Osteoblast (primary cell): ENCODE data around the gene GRM7. TPM values are rescaled to one million over a fixed set of nuclear protein-coding genes. Genes with fewer than 3 reads are reported as not detected.

ENCODE experiments used
- DNase-seq: peaks from one replicate; pipeline ENCODE4 v3.0.0; 2011; ENCODE audit warnings: low spot score, mixed read lengths; ENCODE audit not compliant: insufficient read length; ENCODE audit errors: missing footprints
- H2AFZ ChIP-seq: 2 replicates; pipeline ENCODE4 v1.6.0; 2011; ENCODE audit warnings: mild to moderate bottlenecking, low read length
- H3K27ac ChIP-seq: 2 replicates; pipeline ENCODE4 v1.5.1; 2011; ENCODE audit warnings: mild to moderate bottlenecking, low read depth, low read length, moderate library complexity
- H3K27me3 ChIP-seq: 2 replicates; pipeline ENCODE4 v1.6.0; 2012; ENCODE audit warnings: mild to moderate bottlenecking, control low read depth, inconsistent platforms, low read length, moderate library complexity; ENCODE audit not compliant: insufficient read depth
- H3K36me3 ChIP-seq: 2 replicates; pipeline ENCODE4 v1.5.1; 2011; ENCODE audit warnings: mild to moderate bottlenecking, low read length, control low read depth, moderate library complexity; ENCODE audit not compliant: insufficient read depth
- H3K4me1 ChIP-seq: 2 replicates; pipeline ENCODE4 v1.5.1; 2011; ENCODE audit warnings: mild to moderate bottlenecking, low read length, control low read depth, moderate library complexity; ENCODE audit not compliant: insufficient read depth
- H3K4me2 ChIP-seq: 2 replicates; pipeline ENCODE4 v1.6.0; 2011; ENCODE audit warnings: mild to moderate bottlenecking, low read length; ENCODE audit not compliant: insufficient read depth
- H3K4me3 ChIP-seq: fragments of 200-600 bp; sonication (generic); 3 replicates; pipeline ENCODE4 v1.5.1; 2012; ENCODE audit warnings: mild to moderate bottlenecking, low read length, inconsistent platforms; ENCODE audit not compliant: insufficient read depth
- H3K79me2 ChIP-seq: 2 replicates; pipeline ENCODE4 v1.6.0; 2012; ENCODE audit warnings: mild to moderate bottlenecking, low read length, control low read depth, inconsistent platforms; ENCODE audit not compliant: insufficient read depth
- H3K9me3 ChIP-seq: 2 replicates; pipeline ENCODE4 v1.5.1; 2011; ENCODE audit warnings: low read depth, low read length, control low read depth
- H4K20me1 ChIP-seq: 2 replicates; pipeline ENCODE4 v1.6.0; 2012; ENCODE audit warnings: mild to moderate bottlenecking, low read length, control low read depth; ENCODE audit not compliant: insufficient read depth
- total RNA-seq: library from RNA; depleted of rRNA; stranded (reverse); fragments of >200 nt; gene quantifications from 2 replicates; pipeline ENCODE4 v1.2.3, GENCODE V29; 2012
- TF ChIP-seq, protein P1 (sequence below): IDR thresholded peaks from 2 replicates; pipeline ENCODE4 v1.5.1; 2011; ENCODE audit warnings: mild to moderate bottlenecking, low read depth, low read length, moderate library complexity; ENCODE audit errors: extremely low read depth

The GRM7 gene
- total RNA-seq, 1 donor: not detected

DNA sequence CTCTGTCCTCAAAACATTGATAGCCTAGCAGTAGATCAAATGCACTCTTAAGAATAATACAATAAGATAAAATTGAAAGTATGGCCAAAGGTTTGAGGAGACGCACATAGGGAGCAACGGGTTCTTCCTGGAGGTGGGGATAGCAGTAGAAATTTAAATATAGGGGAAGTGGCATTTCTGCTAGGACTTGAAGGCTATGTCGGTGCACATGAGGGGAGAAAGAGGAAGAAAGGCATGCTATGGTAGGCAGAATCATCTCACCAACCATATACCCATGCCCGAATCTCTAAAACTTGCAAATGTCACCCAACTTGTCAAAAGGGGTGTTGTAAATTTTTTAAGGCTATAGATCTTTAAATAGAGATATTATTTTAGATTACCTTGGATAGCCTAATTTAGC is 905.6 kb downstream of the GRM7 start:
- H3K79me2 ChIP-seq: no peaks in the 10 kb centered on the region
- H2AFZ ChIP-seq: no peak overlapping the region
- TF ChIP-seq, protein P1, sequence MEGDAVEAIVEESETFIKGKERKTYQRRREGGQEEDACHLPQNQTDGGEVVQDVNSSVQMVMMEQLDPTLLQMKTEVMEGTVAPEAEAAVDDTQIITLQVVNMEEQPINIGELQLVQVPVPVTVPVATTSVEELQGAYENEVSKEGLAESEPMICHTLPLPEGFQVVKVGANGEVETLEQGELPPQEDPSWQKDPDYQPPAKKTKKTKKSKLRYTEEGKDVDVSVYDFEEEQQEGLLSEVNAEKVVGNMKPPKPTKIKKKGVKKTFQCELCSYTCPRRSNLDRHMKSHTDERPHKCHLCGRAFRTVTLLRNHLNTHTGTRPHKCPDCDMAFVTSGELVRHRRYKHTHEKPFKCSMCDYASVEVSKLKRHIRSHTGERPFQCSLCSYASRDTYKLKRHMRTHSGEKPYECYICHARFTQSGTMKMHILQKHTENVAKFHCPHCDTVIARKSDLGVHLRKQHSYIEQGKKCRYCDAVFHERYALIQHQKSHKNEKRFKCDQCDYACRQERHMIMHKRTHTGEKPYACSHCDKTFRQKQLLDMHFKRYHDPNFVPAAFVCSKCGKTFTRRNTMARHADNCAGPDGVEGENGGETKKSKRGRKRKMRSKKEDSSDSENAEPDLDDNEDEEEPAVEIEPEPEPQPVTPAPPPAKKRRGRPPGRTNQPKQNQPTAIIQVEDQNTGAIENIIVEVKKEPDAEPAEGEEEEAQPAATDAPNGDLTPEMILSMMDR: no peak
- H3K36me3 ChIP-seq: no peaks in the 10 kb centered on the region
- no peaks in the 10 kb centered on the region for H3K4me1 ChIP-seq
- no peak for DNase-seq
- no peaks in the 10 kb centered on the region for H3K9me3 ChIP-seq
- H3K4me2 ChIP-seq: no peak overlapping the region
- H3K27ac ChIP-seq: no peak overlapping the region
- no peaks in the 10 kb centered on the region for H4K20me1 ChIP-seq
- H3K27me3 ChIP-seq: no peaks in the 10 kb centered on the region
- no peak overlapping the region for H3K4me3 ChIP-seq

DNA sequence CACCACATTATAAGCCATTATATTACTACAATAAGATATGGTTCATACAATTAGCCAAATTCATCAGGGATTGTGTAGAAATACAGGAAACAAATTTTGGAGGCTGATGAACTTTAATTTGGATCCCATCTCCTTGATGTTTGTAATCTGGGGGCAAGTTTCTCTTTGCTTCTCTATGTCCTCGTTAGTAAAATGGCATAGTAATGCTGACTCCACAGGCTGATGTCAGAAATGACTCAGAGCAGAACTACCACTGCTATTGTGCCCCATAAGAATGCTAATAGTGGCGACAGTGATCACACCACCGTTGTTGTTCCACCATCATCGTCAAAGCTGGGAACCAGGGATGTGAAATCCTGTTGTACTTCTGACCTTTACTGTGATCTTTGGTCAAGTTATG is 918.4 kb downstream of the GRM7 start:
- DNase-seq: no peak
- no peak overlapping the region for H3K4me3 ChIP-seq
- no peaks in the 10 kb centered on the region for H3K27me3 ChIP-seq
- no peak overlapping the region for H2AFZ ChIP-seq
- H4K20me1 ChIP-seq: no peaks in the 10 kb centered on the region
- H3K36me3 ChIP-seq: no peaks in the 10 kb centered on the region
- TF ChIP-seq, protein P1: no peak
- H3K4me2 ChIP-seq: no peak overlapping the region
- H3K27ac ChIP-seq: no peak overlapping the region
- H3K9me3 ChIP-seq: no peaks in the 10 kb centered on the region
- no peaks in the 10 kb centered on the region for H3K79me2 ChIP-seq
- no peaks in the 10 kb centered on the region for H3K4me1 ChIP-seq

DNA sequence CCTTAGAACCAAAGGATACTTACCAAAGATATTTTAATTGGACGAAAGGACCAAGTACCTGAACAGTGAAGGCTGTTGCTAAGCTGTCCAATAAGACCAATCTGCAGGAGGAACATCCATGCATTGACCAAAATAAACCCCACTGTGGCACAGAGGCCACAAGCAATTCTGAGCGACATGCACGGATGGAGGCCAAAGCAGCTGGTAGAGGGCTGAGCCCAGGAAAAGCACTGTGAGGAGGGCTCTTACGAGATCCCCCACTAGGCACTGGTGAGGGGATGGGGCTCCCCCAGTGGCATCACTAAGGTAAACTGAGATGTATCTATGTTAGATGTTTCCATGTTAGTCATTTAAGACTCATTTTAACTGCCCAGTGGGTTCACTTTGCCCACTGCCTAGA is 920.5 kb downstream of the GRM7 start:
- Histone ChIP-seq H3K27ac (no peak overlapping the region), H2AFZ (no peak overlapping the region), H4K20me1 (no peaks in the 10 kb centered on the region), H3K27me3 (no peaks in the 10 kb centered on the region), H3K4me3 (no peak overlapping the region), H3K4me2 (no peak overlapping the region), H3K79me2 (no peaks in the 10 kb centered on the region), H3K9me3 (no peaks in the 10 kb centered on the region), H3K4me1 (no peaks in the 10 kb centered on the region), H3K36me3 (no peaks in the 10 kb centered on the region)
- TF ChIP-seq, protein P1: no peak
- DNase-seq: no peak

DNA sequence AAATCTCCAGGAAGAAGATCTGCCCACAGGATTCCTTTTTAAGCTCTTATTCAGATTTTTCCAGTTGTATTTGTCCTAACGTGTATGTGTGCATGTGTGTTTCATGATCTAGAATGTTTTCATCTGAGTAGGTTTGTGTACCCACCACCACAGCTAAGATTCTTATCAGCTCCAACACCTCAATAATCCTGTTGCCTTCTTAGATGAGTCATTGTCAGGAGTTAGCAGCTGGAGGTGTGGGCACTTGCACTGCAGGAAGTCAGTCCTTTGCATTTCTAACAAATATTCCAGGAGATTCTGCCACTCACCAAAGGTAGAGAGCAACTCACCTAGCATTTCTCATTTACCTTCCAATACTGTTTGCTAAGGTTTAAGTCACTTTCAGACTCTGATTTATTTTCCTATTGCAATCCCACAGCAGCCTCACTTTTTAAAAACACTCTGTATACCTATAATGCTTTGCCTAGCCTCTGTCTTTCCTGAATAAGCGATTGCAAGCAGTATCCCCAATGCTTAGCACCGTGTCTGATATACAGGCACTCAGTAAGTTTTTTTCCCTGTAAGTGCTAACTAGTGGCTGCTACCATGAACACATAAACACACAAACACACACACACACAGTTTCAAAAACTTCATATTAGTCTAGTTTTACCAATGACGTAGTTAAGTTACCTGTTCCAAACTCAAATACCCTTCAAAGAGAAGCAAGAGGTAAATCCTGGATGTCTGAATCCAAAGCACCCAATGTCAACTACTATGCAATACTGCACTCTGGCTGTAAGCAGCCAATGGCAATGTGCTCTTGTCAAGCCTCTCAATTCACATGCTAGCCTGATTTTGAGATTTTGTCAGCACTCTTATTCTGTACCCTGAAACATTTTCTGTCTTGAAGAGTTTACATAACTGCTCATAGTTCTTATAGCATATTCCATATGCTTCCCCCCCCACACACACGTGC is 927.2 kb downstream of the GRM7 start:
- H3K79me2 ChIP-seq: no peaks in the 10 kb centered on the region
- no peaks in the 10 kb centered on the region for H3K9me3 ChIP-seq
- DNase-seq: no peak
- no peaks in the 10 kb centered on the region for H3K4me1 ChIP-seq
- no peaks in the 10 kb centered on the region for H4K20me1 ChIP-seq
- no peak overlapping the region for H3K27ac ChIP-seq
- H3K27me3 ChIP-seq: no peaks in the 10 kb centered on the region
- H3K36me3 ChIP-seq: no peaks in the 10 kb centered on the region
- TF ChIP-seq, protein P1: no peak
- no peak overlapping the region for H3K4me2 ChIP-seq
- no peak overlapping the region for H2AFZ ChIP-seq
- H3K4me3 ChIP-seq: no peak overlapping the region
